PC-3 (cell line): ENCODE measurements around the gene WDR41. TPM values are rescaled to one million over a fixed set of nuclear protein-coding genes. Genes with fewer than 3 reads are reported as not detected.

Source experiments
- ATAC-seq: fragments of 200-7000 bp; cut with Tn5 transposase; 2 replicates; pipeline ENCODE4 v1.9.1; 2020; ENCODE audit warnings: mild to moderate bottlenecking, moderate library complexity
- BruUV-seq: library from RNA; stranded (reverse); fragments of 400-500 nt; replicated peaks from 2 replicates; lab custom pipeline; 2021; lab: Mats Ljungman, UMichigan
- CTCF ChIA-PET: fragments of 300-600 bp; sonication (Branson Sonifier 250); formaldehyde crosslinking; loops from one replicate; lab custom pipeline; 2022; ENCODE audit warnings: antibody characterized with exemption; lab: Charles Lee
- POLR2A ChIA-PET: fragments of 300-600 bp; sonication (Branson Sonifier 250); formaldehyde crosslinking; loops from one replicate; lab custom pipeline; 2022; ENCODE audit warnings: antibody characterized with exemption; ENCODE audit not compliant: unreplicated experiment; lab: Charles Lee
- DNase-seq: peaks from one replicate; pipeline ENCODE4 v3.0.0-alpha.2; 2015
- H2AFZ ChIP-seq: fragments of 300-600 bp; sonication (generic); 2 replicates; pipeline ENCODE4 v1.6.0; 2016; ENCODE audit warnings: antibody characterized with exemption, low read length
- H3F3A ChIP-seq: fragments of 300-600 bp; sonication (generic); one replicate; pipeline ENCODE4 v1.6.0; 2017; ENCODE audit warnings: antibody characterized with exemption, low read length, control low read depth, mild to moderate bottlenecking; ENCODE audit not compliant: unreplicated experiment
- H3K27ac ChIP-seq: fragments of 300-600 bp; sonication (generic); 2 replicates; pipeline ENCODE4 v1.5.1; 2016; ENCODE audit warnings: mild to moderate bottlenecking, low read length
- H3K27me3 ChIP-seq: fragments of 300-600 bp; sonication (generic); 2 replicates; pipeline ENCODE4 v1.6.1; 2016; ENCODE audit warnings: low read length, mixed read lengths
- H3K36me3 ChIP-seq: fragments of 300-600 bp; sonication (generic); 2 replicates; pipeline ENCODE4 v1.6.1; 2016; ENCODE audit warnings: low read depth, mixed run types, low read length, mixed read lengths
- H3K4me1 ChIP-seq: fragments of 300-600 bp; sonication (generic); 2 replicates; pipeline ENCODE4 v1.5.1; 2016; ENCODE audit warnings: low read length; ENCODE audit not compliant: insufficient read depth
- H3K4me2 ChIP-seq: fragments of 300-600 bp; sonication (generic); 2 replicates; pipeline ENCODE4 v1.6.0; 2016; ENCODE audit warnings: low read length
- H3K4me3 ChIP-seq: fragments of 300-600 bp; sonication (generic); 2 replicates; pipeline ENCODE4 v1.5.1; 2016; ENCODE audit warnings: mild to moderate bottlenecking, low read length, mixed read lengths
- H3K79me2 ChIP-seq: fragments of 300-600 bp; sonication (generic); 2 replicates; pipeline ENCODE4 v1.6.1; 2017; ENCODE audit warnings: low read length, mixed read lengths
- H3K9ac ChIP-seq: fragments of 300-600 bp; sonication (generic); 2 replicates; pipeline ENCODE4 v1.6.0; 2016; ENCODE audit warnings: mild to moderate bottlenecking, low read length
- H3K9me2 ChIP-seq: fragments of 300-600 bp; sonication (generic); replicated peaks from 2 replicates; pipeline ENCODE4 v1.6.1; 2016; ENCODE audit warnings: mixed run types, low read length, mixed read lengths
- H3K9me3 ChIP-seq: fragments of 300-600 bp; sonication (generic); 2 replicates; pipeline ENCODE4 v1.6.1; 2016; ENCODE audit warnings: low read length, mixed read lengths
- H4K20me1 ChIP-seq: fragments of 300-600 bp; sonication (generic); 2 replicates; pipeline ENCODE4 v1.6.1; 2016; ENCODE audit warnings: low read length, mixed read lengths
- CTCF ChIP-seq: fragments of 300-600 bp; sonication (generic); conservative IDR thresholded peaks from 2 replicates; pipeline ENCODE4 v1.5.1; 2017; ENCODE audit warnings: antibody characterized with exemption, low read depth, mild to moderate bottlenecking, low read length
- EZH2 ChIP-seq: fragments of 300-600 bp; sonication (generic); IDR thresholded peaks from one replicate; pipeline ENCODE4 v1.6.1; 2017; ENCODE audit warnings: antibody characterized with exemption, mild to moderate bottlenecking, low read length; ENCODE audit not compliant: unreplicated experiment
- EZH2phosphoT487 ChIP-seq: fragments of 300-600 bp; sonication (generic); IDR thresholded peaks from 2 replicates; pipeline ENCODE4 v1.6.1; 2018; ENCODE audit warnings: mild to moderate bottlenecking, antibody characterized with exemption, low read length, borderline replicate concordance
- intact Hi-C: fragments of 100-400 bp; cut with micrococcal nuclease; formaldehyde crosslinking; loops from 2 replicates; pipeline ENCODE4 v1.9.0; 2023
- total RNA-seq: library from RNA; depleted of rRNA; stranded (reverse); fragments of >200 nt; gene quantifications from 2 replicates; pipeline ENCODE4 v1.2.3, GENCODE V29; 2014

The WDR41 gene
- total RNA-seq, 1 experiment from 2014 or later, result 19.5 TPM

GRCh38 chr5:77420940-77421339, 71.2 kb downstream of the WDR41 start:
- Histone ChIP-seq H3K27ac (no peak overlapping the region), H2AFZ (no peak overlapping the region), H4K20me1 (no peaks in the 10 kb centered on the region), H3F3A (no peaks in the 10 kb centered on the region), H3K4me2 (no peak overlapping the region), H3K9ac (no peak overlapping the region), H3K4me1 (peaks cover 14% of the 10 kb centered on the region), H3K9me2 (no peaks in the 10 kb centered on the region), H3K4me3 (no peak overlapping the region), H3K79me2 (no peaks in the 10 kb centered on the region), H3K36me3 (no peaks in the 10 kb centered on the region), H3K9me3 (no peaks in the 10 kb centered on the region), H3K27me3 (no peaks in the 10 kb centered on the region)
- DNase-seq (no peak), ATAC-seq (no peak)
- TF ChIP-seq EZH2phosphoT487 (no peak), EZH2 (no peak), CTCF (no peak)
- CTCF ChIA-PET, result no interaction called here
- BruUV-seq, result no TSS peak
- intact Hi-C loops, result no loop called here
- POLR2A ChIA-PET, result no interaction called here

- CTCF ChIA-PET, result no interaction called here
- ATAC-seq (no peak), DNase-seq (no peak)
- Histone ChIP-seq H3F3A (no peaks in the 10 kb centered on the region), H3K79me2 (no peaks in the 10 kb centered on the region), H3K9me3 (no peaks in the 10 kb centered on the region), H3K9me2 (no peaks in the 10 kb centered on the region), H3K4me1 (0 out of 2 replicates have a peak, but pooled peaks cover 9% of the 10 kb centered on the region), H4K20me1 (no peaks in the 10 kb centered on the region), H3K9ac (no peak overlapping the region), H3K27ac (no peak overlapping the region), H3K4me3 (no peak overlapping the region), H2AFZ (no peak overlapping the region), H3K36me3 (no peaks in the 10 kb centered on the region), H3K4me2 (no peak overlapping the region), H3K27me3 (no peaks in the 10 kb centered on the region)
- intact Hi-C loops, result no loop called here
- POLR2A ChIA-PET, result interaction anchor here (0.6 kb wide), 1 partner anchor 33 kb away, joined by 3 read pairs; no protein-coding TSS in a partner anchor
- no TSS peak for BruUV-seq
- TF ChIP-seq EZH2phosphoT487 (no peak), CTCF (no peak), EZH2 (no peak)
Observed at GRCh38 chr5:77419644-77420582, 72.2 kb downstream of the WDR41 start.
